NCI-H526 (cell line): ENCODE measurements around the gene NLRP6.
A peak's percentile ranks its signal among the peaks of the same experiment; 100 is the strongest.

Experiments used
- DNase-seq, 2 experiments: peaks; one replicate each; lab custom pipeline; 2025; lab: John Stamatoyannopoulos, UW

Gene NLRP6

GRCh38 chr11:282171-282570, 4.0 kb downstream of the NLRP6 start:
- DNase-seq = no peak

DNA sequence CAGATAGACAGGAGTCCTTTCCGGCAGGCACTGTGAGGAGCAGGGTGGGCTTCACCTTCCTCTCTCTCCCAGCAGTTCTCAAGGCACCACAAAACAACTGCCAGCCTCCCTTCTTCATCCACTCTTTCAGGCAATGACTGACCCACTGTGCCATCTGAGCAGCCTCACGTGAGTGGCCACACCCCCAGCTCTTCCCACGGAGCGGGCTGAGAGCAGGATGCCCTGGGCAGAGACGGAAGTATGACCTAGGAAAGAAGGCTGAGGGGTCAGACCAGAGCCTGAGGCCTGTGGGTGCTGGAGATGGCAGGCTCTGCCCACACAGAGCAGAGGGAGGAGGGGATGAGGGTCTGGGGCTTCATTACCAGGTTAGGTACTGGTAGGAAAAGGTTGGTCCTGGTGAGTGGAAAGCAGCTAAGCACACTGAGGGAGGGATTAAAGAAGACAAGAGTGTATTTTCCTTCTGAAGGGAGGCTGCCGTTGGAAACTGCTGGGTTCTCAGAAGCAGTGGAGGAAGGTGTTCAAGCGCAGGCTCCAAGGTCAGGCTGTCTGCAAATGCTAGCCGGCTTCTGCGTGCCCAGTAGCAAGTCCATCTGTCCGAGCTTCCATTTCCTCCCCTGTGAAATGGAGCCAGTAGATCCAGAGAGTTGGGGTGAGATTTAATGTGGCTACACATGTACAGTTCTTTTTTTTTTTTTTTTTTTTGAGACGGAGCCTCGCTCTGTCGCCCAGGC, 4.6 kb downstream of the NLRP6 start:
- DNase-seq = no peak

- no peak for DNase-seq
Observed at GRCh38 chr11:283405-284104, 5.3 kb downstream of the NLRP6 start.

GRCh38 chr11:284105-285020, 6.2 kb downstream of the NLRP6 start:
- DNase-seq = no peak

- no peak for DNase-seq
Observed at GRCh38 chr11:285021-285893, 7.0 kb downstream of the NLRP6 start.

DNA sequence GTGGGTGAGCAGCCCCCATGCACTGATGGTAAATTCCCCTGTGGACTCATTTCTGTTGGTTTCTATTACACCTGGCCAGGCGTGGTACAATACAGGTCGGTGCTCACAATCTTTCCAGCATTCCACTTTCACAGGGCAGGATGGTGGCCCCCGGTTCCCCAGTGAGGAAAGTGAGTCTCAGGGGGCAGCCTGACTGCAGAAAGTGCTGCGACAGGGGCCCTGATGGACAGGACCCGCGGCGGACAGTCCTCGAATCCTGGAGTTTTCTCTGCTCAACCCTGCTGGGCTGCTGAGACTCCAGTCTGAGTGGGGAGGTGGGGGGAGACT, 7.7 kb downstream of the NLRP6 start:
- no peak for DNase-seq

DNA sequence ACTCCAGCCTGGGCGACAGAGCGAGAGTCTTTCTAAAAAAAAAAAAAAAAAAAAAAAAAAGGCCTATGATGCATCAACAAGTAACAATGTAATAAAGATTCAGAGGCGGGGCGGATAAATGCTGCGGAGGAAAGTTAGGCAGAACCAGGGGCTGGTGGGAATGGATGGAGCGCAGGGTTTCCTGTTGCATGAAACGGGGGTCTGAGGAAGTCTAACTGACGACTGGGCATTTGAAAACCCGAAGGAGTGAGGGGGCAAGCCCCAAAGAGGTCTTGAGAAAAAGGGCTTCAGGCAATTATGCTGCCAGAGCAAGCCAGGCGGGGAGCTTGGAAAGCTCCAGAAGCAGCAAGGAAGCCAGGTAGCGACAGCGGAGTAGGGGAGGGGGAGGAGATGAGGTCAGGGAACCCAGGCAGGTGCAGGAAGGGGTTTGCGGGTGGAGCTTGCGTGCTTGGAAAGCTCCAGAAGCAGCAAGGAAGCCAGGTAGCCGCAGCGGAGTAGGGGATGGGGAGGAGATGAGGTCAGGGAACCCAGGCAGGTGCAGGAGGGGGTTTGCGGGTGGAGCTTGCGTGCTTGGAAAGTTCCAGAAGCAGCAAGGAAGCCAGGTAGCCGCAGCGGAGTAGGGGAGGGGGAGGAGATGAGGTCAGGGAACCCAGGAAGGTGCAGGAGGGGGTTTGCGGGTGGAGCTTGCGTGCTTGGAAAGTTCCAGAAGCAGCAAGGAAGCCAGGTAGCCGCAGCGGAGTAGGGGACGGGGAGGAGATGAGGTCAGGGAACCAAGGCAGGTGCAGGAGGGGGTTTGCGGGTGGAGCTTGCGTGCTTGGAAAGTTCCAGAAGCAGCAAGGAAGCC, 9.0 kb downstream of the NLRP6 start:
- DNase-seq = peak in 1 of 2 experiments; percentile 42

GRCh38 chr11:287821-288477, 9.7 kb downstream of the NLRP6 start:
- DNase-seq = peak in 1 of 2 experiments; percentile 40

GRCh38 chr11:288478-289397, 10.5 kb downstream of the NLRP6 start, which contains the start of gene PGGHG:
Gene PGGHG, plus strand, starts transcription at chr11:289126. Its CDS starts 691 bp downstream, at chr11:289817.
- DNase-seq = peak in 1 of 2 experiments; percentile 60

GRCh38 chr11:289398-289711, 11.1 kb downstream of the NLRP6 start:
- DNase-seq = no peak

DNA sequence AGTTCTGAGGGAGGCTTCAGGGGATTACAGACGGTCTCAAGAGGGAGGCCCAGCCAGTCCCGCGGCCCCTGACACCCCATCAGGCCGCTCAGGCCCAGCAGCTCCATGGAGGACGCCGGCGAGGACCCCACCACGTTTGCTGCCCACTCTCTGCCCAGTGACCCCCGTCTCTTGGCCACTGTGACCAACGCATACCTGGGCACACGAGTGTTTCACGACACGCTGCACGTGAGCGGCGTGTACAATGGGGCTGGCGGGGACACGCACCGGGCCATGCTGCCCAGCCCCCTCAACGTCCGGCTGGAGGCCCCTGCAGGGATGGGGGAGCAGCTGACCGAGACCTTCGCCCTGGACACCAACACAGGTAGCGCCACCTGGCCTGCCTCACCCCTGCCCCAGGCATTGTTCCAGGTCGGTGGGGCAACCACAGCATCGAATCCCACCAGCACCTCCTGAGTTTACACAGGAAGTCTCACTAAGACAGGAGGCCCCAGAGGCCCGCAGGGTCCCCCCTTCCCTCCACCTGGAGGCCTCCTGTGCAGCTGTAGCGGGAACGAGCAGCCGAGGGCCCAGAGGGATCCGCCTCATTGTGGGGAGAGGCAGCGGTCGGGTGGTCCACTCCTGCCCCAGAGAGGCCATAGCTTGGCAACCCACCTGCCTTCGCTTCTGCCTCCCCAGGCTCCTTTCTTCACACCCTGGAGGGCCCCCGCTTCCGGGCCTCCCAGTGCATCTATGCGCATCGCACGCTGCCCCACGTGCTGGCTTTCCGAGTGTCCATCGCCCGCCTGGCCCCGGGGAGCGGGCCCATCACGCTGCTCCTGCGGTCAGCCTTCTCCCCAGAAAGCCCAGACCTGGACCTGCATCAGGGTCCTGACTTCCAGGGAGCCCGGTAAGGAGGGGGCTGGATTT, 11.8 kb downstream of the NLRP6 start:
- DNase-seq = no peak

DNA sequence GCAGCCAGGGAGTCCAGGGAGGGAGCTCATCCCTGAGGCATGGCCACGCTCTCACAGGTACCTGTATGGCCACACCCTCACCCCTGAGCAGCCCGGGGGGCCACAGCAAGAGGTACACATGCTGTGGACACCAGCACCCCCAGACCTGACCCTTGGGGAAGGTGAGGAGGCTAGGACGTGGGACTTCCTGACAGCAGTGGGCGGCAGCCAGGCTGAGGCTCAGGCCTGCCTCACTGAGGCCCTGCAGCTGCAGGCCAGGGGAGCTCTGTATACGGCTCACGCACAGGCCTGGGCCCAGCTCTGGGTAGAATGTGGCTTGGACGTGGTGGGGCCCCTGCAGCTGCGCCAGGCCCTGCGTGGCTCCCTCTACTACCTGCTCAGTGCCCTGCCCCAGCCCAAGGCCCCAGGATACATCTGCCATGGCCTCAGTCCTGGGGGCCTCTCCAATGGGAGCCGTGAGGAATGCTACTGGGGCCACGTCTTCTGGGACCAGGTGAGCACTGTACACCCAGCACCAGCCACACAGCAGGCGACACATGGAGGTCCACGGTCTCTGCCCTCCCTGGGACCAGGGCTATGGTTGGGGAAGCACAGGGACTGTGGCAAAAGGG, 12.5 kb downstream of the NLRP6 start:
- DNase-seq = no peak

DNA sequence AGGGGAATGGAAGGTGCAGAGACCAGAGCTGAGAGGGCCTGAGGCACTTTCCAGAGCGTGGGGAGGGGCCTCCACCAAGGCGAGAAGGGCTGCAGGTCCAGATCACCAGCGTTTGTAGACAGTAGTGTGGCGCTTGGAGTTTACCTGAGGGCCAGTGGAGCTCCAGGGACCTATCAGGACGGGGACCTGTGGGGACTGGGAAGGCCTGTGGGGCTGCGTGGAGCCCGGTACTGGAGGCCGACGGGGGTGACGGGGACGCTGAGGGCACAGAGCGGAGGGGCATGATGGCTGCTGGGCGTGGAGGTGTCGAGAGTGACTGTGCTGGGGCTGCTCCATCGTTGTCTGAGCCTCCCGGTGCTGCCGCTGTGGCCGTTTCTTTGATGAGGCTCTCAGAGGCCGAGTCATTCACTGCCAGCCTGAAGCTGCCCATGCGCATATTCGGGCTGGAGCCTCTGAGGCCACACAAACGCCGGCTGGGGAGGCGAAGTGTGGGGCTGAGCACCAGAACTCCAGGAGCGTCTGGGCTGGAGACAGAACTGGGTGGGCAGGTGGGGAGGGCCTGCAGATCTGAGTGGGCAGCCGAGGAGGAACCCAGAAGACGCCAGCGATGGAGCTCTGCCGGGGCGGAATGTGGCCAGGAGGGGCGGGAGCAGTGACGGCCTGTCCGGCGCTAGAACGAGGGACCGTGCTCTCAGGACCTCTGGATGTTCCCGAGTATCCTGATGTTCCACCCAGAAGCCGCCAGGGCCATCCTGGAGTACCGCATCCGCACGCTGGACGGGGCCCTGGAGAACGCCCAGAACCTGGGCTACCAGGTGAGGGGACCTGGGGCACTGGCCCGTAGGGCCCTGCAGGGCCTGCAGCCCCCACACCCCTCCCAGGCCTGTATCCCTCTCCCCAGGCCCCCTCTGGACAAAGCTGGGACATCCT, 13.3 kb downstream of the NLRP6 start:
- no peak for DNase-seq

GRCh38 chr11:292211-293121, 14.3 kb downstream of the NLRP6 start:
- DNase-seq = no peak

DNA sequence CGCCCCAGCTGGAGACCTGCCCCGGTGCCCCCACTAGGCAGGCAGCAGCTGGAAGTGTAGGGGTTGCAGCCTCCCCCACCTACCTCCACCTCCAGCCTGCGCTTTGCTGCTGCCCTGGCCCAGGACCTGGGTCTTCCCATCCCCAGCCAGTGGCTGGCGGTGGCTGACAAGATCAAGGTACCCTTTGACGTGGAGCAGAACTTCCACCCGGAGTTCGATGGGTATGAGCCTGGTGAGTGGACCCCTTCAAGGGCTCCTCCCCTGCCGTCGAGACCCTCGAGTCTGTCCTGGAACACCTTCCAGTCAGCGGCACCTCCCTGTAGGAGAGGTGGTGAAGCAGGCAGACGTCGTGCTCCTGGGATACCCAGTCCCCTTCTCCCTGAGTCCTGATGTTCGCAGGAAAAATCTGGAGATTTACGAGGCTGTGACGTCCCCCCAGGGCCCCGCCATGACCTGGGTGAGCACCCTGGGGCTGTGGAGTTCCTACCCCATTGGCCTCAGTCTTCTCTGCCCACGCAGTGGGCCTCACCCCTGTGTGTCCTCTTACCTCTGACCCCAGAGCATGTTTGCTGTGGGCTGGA, 15.2 kb downstream of the NLRP6 start:
- DNase-seq = no peak
